Stomach smooth muscle (tissue), 2 donors: ENCODE measurements around the gene LACTB.
A peak's percentile ranks its signal among the peaks of the same experiment; 100 is the strongest.

ENCODE experiments used
- H3K27ac ChIP-seq: one replicate; pipeline ENCODE4 v1.7.0; 2013; ENCODE audit warnings: mild to moderate bottlenecking, low read length, inconsistent platforms
- H3K27me3 ChIP-seq, 2 donors: one replicate each; pipeline ENCODE4 v1.7.0; 2013; ENCODE audit warnings: low read length in 2 of 2; ENCODE audit not compliant: insufficient read depth in 2 of 2, control insufficient read depth in 1 of 2
- H3K36me3 ChIP-seq, 2 donors: one replicate each; pipeline ENCODE4 v1.7.0; 2013; ENCODE audit warnings: low read length in 2 of 2; ENCODE audit not compliant: control insufficient read depth in 2 of 2, insufficient read depth in 2 of 2
- H3K4me1 ChIP-seq: one replicate; pipeline ENCODE4 v1.7.0; 2013; ENCODE audit warnings: low read length; ENCODE audit not compliant: control insufficient read depth, insufficient read depth
- H3K4me3 ChIP-seq, 2 donors: one replicate each; pipeline ENCODE4 v1.7.0; 2013; ENCODE audit warnings: low read length in 2 of 2
- H3K9ac ChIP-seq, 2 donors: one replicate each; pipeline ENCODE4 v1.7.0; 2013; ENCODE audit warnings: low read length in 2 of 2, mild to moderate bottlenecking in 1 of 2
- H3K9me3 ChIP-seq, 2 donors: one replicate each; pipeline ENCODE4 v1.7.0; 2013; ENCODE audit warnings: low read length in 2 of 2; ENCODE audit not compliant: control insufficient read depth in 2 of 2
- donor health status: healthy.
- donor health status: Pancreatic carcinoma.

The LACTB gene

GRCh38 chr15:63156086-63156710 lies 34.5 kb downstream of the LACTB start:
- no peaks in the 10 kb centered on the region for H3K27me3 ChIP-seq

GRCh38 chr15:63156755-63157117 lies 35.1 kb downstream of the LACTB start:
- Histone ChIP-seq H3K4me1 (peaks cover 6% of the 10 kb centered on the region), H3K4me3 (peak overlapping the region; percentile 87 to 97), H3K9me3 (no peaks in the 10 kb centered on the region), H3K27me3 (no peaks in the 10 kb centered on the region), H3K36me3 (peaks cover 9 to 12% of the 10 kb centered on the region in 2 donors), H3K27ac (peak overlapping the region; percentile 93), H3K9ac (peak overlapping the region; percentile 80 to 90)

More at GRCh38 chr15:63156086-63156710, 34.5 kb downstream of the LACTB start:
- Histone ChIP-seq H3K4me3 (peak overlapping the region; percentile 87 to 97), H3K9ac (peak overlapping the region; percentile 80 to 90), H3K4me1 (peaks cover 6% of the 10 kb centered on the region), H3K9me3 (no peaks in the 10 kb centered on the region), H3K36me3 (peaks cover 9 to 17% of the 10 kb centered on the region in 2 donors), H3K27ac (peak overlapping the region; percentile 93)

DNA sequence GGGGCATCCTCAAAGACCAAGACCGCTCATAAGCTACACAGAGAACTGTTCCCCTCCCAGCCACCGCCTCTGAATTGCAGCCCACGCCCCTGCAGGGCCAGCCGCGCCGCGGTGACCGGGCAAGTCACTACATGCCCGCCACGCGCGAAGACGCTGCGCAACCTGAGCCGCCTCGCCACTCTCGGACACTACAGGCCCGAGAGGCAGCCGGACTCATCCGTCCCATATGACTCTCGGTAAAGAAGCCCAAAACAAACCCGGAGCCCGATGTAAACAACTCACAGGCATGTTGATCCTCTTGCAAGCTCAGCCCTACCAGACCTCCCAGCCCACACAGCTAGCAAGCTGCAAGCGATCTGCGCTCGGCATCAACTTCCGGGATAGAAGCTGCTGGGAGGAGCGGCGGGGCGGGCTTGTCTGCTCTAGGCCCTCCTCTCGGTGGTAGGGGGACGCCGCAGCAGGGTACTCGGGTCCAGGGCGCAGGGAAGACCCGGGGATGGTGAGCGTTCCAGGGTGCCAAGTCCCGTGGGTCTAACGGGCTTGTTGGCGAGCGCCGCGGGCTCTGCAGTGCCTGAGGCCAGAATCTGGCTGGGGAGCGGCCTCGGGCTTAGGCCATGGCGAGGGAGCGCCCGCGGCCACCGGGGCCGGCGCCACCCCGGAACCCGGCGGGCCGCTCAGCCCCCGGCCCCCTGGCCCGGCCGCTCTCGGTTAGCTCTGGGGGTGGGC lies 35.6 kb downstream of the LACTB start, which contains the start of gene RPS27L:
RPS27L (minus strand) TSS at position 360 of the 726 bp plus-strand sequence; CDS start at position 288, 72 bp downstream.
- Histone ChIP-seq H3K27me3 (no peaks in the 10 kb centered on the region), H3K4me1 (peaks cover 6% of the 10 kb centered on the region), H3K4me3 (peak within 1 kb of the TSS; percentile 87 to 97), H3K36me3 (peaks cover 8 to 10% of the 10 kb centered on the region in 2 donors), H3K27ac (peak within 1 kb of the TSS; percentile 93), H3K9me3 (no peaks in the 10 kb centered on the region), H3K9ac (peak within 1 kb of the TSS; percentile 80 to 90)

GRCh38 chr15:63157891-63158431 lies 36.3 kb downstream of the LACTB start:
- H3K36me3 ChIP-seq, result peaks cover 4 to 6% of the 10 kb centered on the region in 2 donors
- H3K4me3 ChIP-seq, result peak overlapping the region; percentile 87 to 97
- H3K4me1 ChIP-seq, result peaks cover 6% of the 10 kb centered on the region
- no peaks in the 10 kb centered on the region for H3K27me3 ChIP-seq
- no peaks in the 10 kb centered on the region for H3K9me3 ChIP-seq
- H3K9ac ChIP-seq, result peak overlapping the region; percentile 80 to 90
- peak overlapping the region; percentile 93 for H3K27ac ChIP-seq

GRCh38 chr15:63160638-63161037 lies 39.0 kb downstream of the LACTB start:
- H3K36me3 ChIP-seq, result no peaks in the 10 kb centered on the region
- no peaks in the 10 kb centered on the region for H3K27me3 ChIP-seq
- H3K27ac ChIP-seq, result no peak overlapping the region
- H3K4me1 ChIP-seq, result peaks cover 6% of the 10 kb centered on the region
- no peak overlapping the region for H3K9ac ChIP-seq
- H3K4me3 ChIP-seq, result no peak overlapping the region
- H3K9me3 ChIP-seq, result no peaks in the 10 kb centered on the region

DNA sequence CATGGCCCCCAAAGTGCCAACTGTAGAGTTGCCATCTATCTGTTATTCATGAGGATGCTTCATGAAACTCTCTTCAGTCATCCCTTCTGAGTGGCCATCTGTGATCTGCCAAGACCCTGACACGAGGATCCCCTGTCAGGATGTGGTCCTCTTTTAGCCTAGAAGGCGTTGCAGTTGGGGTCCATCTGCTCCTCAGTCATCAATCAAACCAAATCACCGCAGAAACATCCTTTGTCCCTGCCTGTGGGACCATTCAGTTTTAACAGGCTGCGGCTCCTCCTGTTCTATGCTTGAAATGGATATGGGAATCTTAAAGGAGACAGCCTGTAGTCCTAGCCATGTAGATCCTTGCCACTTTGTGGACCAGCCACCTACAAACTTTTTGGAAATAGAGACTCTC lies 41.6 kb downstream of the LACTB start:
- no peak overlapping the region for H3K4me3 ChIP-seq

GRCh38 chr15:63165166-63165859 lies 43.7 kb downstream of the LACTB start:
- H3K4me1 ChIP-seq, result no peaks in the 10 kb centered on the region
- H3K36me3 ChIP-seq, result no peaks in the 10 kb centered on the region

More for the DNA sequence above, 41.6 kb downstream of the LACTB start:
- Histone ChIP-seq H3K9ac (no peak overlapping the region), H3K27me3 (no peaks in the 10 kb centered on the region), H3K36me3 (no peaks in the 10 kb centered on the region), H3K9me3 (no peaks in the 10 kb centered on the region), H3K4me1 (peaks cover 3% of the 10 kb centered on the region), H3K27ac (no peak overlapping the region)

GRCh38 chr15:63166219-63166618 lies 44.6 kb downstream of the LACTB start:
- Histone ChIP-seq H3K36me3 (no peaks in the 10 kb centered on the region), H3K27ac (no peak overlapping the region), H3K9ac (no peak overlapping the region), H3K4me3 (no peak overlapping the region), H3K27me3 (no peaks in the 10 kb centered on the region), H3K9me3 (no peaks in the 10 kb centered on the region), H3K4me1 (no peaks in the 10 kb centered on the region)

More at GRCh38 chr15:63165166-63165859, 43.7 kb downstream of the LACTB start:
- Histone ChIP-seq H3K9me3 (no peaks in the 10 kb centered on the region), H3K27me3 (no peaks in the 10 kb centered on the region), H3K4me3 (no peak overlapping the region), H3K9ac (no peak overlapping the region), H3K27ac (no peak overlapping the region)

DNA sequence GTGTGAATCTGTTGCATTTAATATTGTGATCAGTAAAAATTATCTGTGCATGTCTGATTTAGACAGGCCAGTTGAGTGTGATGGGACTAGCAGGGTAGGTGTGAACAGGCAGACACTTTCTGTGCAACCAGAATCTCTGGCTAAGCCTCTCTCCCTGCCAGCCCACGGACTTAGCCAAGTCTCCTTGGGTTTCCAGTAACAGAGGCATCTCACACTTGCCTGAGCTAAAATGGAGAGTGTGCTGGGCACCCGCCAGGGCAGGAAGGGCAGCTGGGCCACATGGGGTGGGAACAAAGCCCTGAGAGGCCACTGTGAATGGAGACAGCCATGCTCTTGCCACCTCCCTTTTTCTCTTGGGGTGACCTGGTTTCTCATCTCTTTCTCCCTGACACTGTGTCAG lies 48.1 kb downstream of the LACTB start:
- H3K9ac ChIP-seq, result no peak overlapping the region
- no peaks in the 10 kb centered on the region for H3K27me3 ChIP-seq

DNA sequence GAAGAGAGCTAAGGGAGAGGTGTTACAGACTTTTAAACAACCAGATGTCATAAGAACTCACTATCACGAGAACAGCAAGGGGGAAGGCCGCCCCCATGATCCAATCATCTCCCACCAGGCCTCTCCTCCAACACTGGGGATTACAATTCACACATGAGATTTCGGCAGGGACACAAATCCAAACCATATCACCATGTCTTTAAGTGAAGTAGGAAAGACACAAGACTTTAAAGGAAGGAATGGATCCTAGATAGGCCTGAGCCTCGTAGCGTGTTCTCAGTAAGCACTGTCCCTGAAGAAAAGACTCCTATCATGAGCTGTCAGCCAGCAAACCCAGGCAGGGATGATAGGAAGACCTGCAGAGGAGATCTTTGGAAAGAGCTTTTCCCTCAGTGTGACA lies 50.7 kb downstream of the LACTB start:
- H3K9me3 ChIP-seq, result no peaks in the 10 kb centered on the region
- H3K4me1 ChIP-seq, result no peaks in the 10 kb centered on the region
- H3K27ac ChIP-seq, result no peak overlapping the region
- no peaks in the 10 kb centered on the region for H3K27me3 ChIP-seq
- no peak overlapping the region for H3K4me3 ChIP-seq
- H3K9ac ChIP-seq, result no peak overlapping the region
- H3K36me3 ChIP-seq, result no peaks in the 10 kb centered on the region

More for the DNA sequence above, 48.1 kb downstream of the LACTB start:
- no peak overlapping the region for H3K27ac ChIP-seq
- no peaks in the 10 kb centered on the region for H3K9me3 ChIP-seq
- H3K4me1 ChIP-seq, result no peaks in the 10 kb centered on the region
- H3K36me3 ChIP-seq, result no peaks in the 10 kb centered on the region
- H3K4me3 ChIP-seq, result no peak overlapping the region
